ENCODE measurements around the gene PANK1.

Gene PANK1

DNA sequence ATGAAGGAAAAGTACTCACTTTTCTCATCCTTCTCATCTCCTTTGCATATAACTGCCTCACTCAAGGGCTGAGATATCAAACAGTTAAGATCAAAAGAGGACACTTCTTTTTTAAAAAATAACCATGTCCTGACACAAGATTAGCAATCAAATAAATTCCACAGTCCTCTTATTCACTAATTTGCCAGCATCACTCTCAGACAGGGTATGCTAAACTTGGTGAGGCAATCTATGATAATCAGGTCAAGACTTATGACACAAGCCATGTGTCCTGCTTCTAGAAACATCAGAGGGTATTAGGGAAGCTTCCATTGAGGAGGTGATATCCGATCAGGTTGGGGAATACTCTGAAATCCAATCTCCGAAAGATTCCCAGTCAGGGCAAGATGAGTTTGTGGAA, 10.4 kb downstream of the PANK1 start:
- H3K36me3 ChIP-seq (ENCODE audit: control insufficient read depth, low read length): peaks cover 38% of the 10 kb centered on the region
- no peak overlapping the region for H3K4me3 ChIP-seq (ENCODE audit: low read length)
- TF ChIP-seq, protein P1, sequence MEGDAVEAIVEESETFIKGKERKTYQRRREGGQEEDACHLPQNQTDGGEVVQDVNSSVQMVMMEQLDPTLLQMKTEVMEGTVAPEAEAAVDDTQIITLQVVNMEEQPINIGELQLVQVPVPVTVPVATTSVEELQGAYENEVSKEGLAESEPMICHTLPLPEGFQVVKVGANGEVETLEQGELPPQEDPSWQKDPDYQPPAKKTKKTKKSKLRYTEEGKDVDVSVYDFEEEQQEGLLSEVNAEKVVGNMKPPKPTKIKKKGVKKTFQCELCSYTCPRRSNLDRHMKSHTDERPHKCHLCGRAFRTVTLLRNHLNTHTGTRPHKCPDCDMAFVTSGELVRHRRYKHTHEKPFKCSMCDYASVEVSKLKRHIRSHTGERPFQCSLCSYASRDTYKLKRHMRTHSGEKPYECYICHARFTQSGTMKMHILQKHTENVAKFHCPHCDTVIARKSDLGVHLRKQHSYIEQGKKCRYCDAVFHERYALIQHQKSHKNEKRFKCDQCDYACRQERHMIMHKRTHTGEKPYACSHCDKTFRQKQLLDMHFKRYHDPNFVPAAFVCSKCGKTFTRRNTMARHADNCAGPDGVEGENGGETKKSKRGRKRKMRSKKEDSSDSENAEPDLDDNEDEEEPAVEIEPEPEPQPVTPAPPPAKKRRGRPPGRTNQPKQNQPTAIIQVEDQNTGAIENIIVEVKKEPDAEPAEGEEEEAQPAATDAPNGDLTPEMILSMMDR (IDR thresholded peaks at IDR 0.05; ENCODE audit: low read depth, low read length, poor library complexity, severe bottlenecking): no peak
- TF ChIP-seq EZH2phosphoT487 (IDR thresholded peaks at IDR 0.05; ENCODE audit: borderline replicate concordance, low read length): no peak
- H3K9me2 ChIP-seq (replicated peaks; ENCODE audit: control insufficient read depth, low read length): no peaks in the 10 kb centered on the region
- no peaks in the 10 kb centered on the region for H3K9me3 ChIP-seq (ENCODE audit: control insufficient read depth, insufficient read depth, low read length)
- no peak overlapping the region for H3K27ac ChIP-seq (ENCODE audit: low read depth, low read length)
- H3K4me2 ChIP-seq (ENCODE audit: low read length): no peak overlapping the region
- no peaks in the 10 kb centered on the region for H4K20me1 ChIP-seq (ENCODE audit: control insufficient read depth, insufficient read depth, low read depth, low read length)
- no peaks in the 10 kb centered on the region for H3K4me1 ChIP-seq (ENCODE audit: control insufficient read depth, low read length)
- H3K79me2 ChIP-seq (ENCODE audit: control insufficient read depth, low read length): peaks cover 73% of the 10 kb centered on the region
- H3K27me3 ChIP-seq (ENCODE audit: control insufficient read depth, low read length): no peaks in the 10 kb centered on the region
- H3F3A ChIP-seq (ENCODE audit: control insufficient read depth, insufficient read depth): no peaks in the 10 kb centered on the region

DNA sequence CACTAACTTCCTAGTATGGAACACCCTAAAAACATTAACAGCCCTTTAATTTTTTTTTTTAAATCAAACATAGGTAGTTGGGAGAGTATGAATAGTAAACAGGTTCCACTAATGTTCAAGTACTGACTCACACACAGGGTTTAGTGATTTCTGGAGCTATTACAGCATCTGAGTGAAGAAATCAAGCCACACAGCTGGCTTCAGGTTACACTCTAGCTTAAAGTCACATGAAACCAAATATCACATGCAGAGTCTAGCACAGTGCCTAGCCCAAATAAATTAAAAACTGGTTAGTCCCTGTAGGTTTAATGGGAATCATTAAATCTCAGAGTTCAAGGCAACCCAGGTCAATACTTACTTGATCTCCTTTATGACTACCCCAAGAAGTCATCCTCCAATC, 11.6 kb downstream of the PANK1 start:
- H3K9me2 ChIP-seq (replicated peaks; ENCODE audit: control insufficient read depth, low read length): no peaks in the 10 kb centered on the region
- H3K4me1 ChIP-seq (ENCODE audit: control insufficient read depth, low read length): no peaks in the 10 kb centered on the region
- TF ChIP-seq, protein P1 (IDR thresholded peaks at IDR 0.05; ENCODE audit: low read depth, low read length, poor library complexity, severe bottlenecking): no peak
- TF ChIP-seq EZH2phosphoT487 (IDR thresholded peaks at IDR 0.05; ENCODE audit: borderline replicate concordance, low read length): no peak
- peaks cover 32% of the 10 kb centered on the region for H3K36me3 ChIP-seq (ENCODE audit: control insufficient read depth, low read length)
- H3K9me3 ChIP-seq (ENCODE audit: control insufficient read depth, insufficient read depth, low read length): no peaks in the 10 kb centered on the region
- no peaks in the 10 kb centered on the region for H4K20me1 ChIP-seq (ENCODE audit: control insufficient read depth, insufficient read depth, low read depth, low read length)
- no peak overlapping the region for H3K4me2 ChIP-seq (ENCODE audit: low read length)
- H3K4me3 ChIP-seq (ENCODE audit: low read length): no peak overlapping the region
- no peaks in the 10 kb centered on the region for H3F3A ChIP-seq (ENCODE audit: control insufficient read depth, insufficient read depth)
- no peaks in the 10 kb centered on the region for H3K27me3 ChIP-seq (ENCODE audit: control insufficient read depth, low read length)
- no peak overlapping the region for H3K27ac ChIP-seq (ENCODE audit: low read depth, low read length)
- peaks cover 65% of the 10 kb centered on the region for H3K79me2 ChIP-seq (ENCODE audit: control insufficient read depth, low read length)

DNA sequence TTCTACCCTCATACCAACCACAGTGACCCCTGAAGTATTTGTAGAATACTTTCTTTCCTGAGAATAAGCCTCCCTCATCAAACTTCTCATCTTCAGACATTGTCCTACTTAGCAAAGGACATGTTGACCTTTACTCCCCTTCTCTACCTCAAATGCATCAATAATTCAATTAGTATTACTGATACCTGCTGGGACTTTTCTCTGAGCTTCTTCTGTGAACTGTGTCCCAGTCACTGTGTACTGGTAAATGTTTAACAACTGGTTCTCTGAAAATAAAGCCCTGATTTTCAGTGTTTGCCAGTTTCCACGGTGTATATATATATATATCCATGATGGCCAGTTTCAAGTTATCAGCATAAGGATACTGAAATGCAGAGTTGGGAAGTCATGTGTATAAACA, 12.2 kb downstream of the PANK1 start:
- H3K4me1 ChIP-seq (ENCODE audit: control insufficient read depth, low read length): no peaks in the 10 kb centered on the region
- no peak for TF ChIP-seq EZH2phosphoT487 (IDR thresholded peaks at IDR 0.05; ENCODE audit: borderline replicate concordance, low read length)
- TF ChIP-seq, protein P1 (IDR thresholded peaks at IDR 0.05; ENCODE audit: low read depth, low read length, poor library complexity, severe bottlenecking): no peak
- H3K4me3 ChIP-seq (ENCODE audit: low read length): no peak overlapping the region
- no peaks in the 10 kb centered on the region for H3F3A ChIP-seq (ENCODE audit: control insufficient read depth, insufficient read depth)
- no peak overlapping the region for H3K4me2 ChIP-seq (ENCODE audit: low read length)
- H3K36me3 ChIP-seq (ENCODE audit: control insufficient read depth, low read length): peaks cover 27% of the 10 kb centered on the region
- H3K27ac ChIP-seq (ENCODE audit: low read depth, low read length): no peak overlapping the region
- H3K79me2 ChIP-seq (ENCODE audit: control insufficient read depth, low read length): peaks cover 63% of the 10 kb centered on the region
- no peaks in the 10 kb centered on the region for H3K9me3 ChIP-seq (ENCODE audit: control insufficient read depth, insufficient read depth, low read length)
- H4K20me1 ChIP-seq (ENCODE audit: control insufficient read depth, insufficient read depth, low read depth, low read length): no peaks in the 10 kb centered on the region
- H3K9me2 ChIP-seq (replicated peaks; ENCODE audit: control insufficient read depth, low read length): no peaks in the 10 kb centered on the region
- H3K27me3 ChIP-seq (ENCODE audit: control insufficient read depth, low read length): no peaks in the 10 kb centered on the region

DNA sequence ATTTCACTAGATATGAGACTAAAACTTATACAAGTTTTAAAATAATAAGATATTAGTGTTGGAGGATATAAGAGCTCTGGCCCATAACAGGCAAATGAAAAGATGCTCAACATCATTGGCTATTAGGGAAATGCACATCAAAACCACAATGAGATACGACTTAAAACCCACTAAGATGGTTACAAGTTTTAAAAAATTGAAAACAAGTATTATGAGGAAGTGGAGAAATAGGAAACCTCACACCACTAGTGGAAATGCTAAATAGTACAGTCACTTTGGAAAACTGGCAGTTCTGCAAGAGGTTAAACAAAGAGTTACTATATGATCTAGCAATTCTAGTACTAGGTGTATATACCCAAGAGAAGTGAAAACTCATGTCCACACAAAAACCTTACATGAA, 17.2 kb downstream of the PANK1 start:
- H3K4me3 ChIP-seq (ENCODE audit: low read length): no peak overlapping the region
- no peaks in the 10 kb centered on the region for H4K20me1 ChIP-seq (ENCODE audit: control insufficient read depth, insufficient read depth, low read depth, low read length)
- H3K36me3 ChIP-seq (ENCODE audit: control insufficient read depth, low read length): peaks cover 5% of the 10 kb centered on the region; the same call in 1 of the 2 replicates
- no peaks in the 10 kb centered on the region for H3K4me1 ChIP-seq (ENCODE audit: control insufficient read depth, low read length)
- no peaks in the 10 kb centered on the region for H3K9me2 ChIP-seq (replicated peaks; ENCODE audit: control insufficient read depth, low read length)
- no peak overlapping the region for H3K27ac ChIP-seq (ENCODE audit: low read depth, low read length)
- no peaks in the 10 kb centered on the region for H3K9me3 ChIP-seq (ENCODE audit: control insufficient read depth, insufficient read depth, low read length)
- no peaks in the 10 kb centered on the region for H3K27me3 ChIP-seq (ENCODE audit: control insufficient read depth, low read length)
- no peaks in the 10 kb centered on the region for H3F3A ChIP-seq (ENCODE audit: control insufficient read depth, insufficient read depth)
- H3K4me2 ChIP-seq (ENCODE audit: low read length): no peak overlapping the region
- peaks cover 48% of the 10 kb centered on the region for H3K79me2 ChIP-seq (ENCODE audit: control insufficient read depth, low read length)
- no peak for TF ChIP-seq EZH2phosphoT487 (IDR thresholded peaks at IDR 0.05; ENCODE audit: borderline replicate concordance, low read length)

Measured in DOHH2 (cell line).